ENCODE results near the gene HDAC4.

The HDAC4 gene

DNA sequence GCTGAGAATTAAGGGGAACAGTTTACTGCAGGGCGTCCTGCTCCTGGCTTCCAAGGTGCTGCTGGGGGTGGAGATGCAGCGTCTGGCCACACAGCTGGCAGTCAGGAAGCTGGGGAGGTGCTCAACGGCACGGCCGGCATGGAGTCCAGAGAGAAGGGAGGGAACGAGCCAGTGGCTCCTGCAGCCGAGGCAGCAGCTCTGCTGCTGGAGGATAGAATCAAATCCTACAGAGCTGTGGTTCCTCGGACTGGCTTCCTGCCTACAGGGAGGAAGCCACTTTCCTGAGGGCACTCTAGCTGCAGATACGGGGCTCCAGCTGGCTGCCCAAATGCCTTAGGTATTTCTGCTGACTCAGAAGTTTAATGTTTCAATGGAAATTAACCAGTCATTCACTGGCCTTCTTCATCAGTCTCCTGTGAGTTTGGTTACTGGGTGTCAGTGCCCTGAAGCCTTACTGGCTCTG, 286.7 kb downstream of the HDAC4 start:
- DNase-seq (ENCODE audit: low read depth in 1 of 2, low spot score in 1 of 2), result no peak
- in situ Hi-C loops (cut with HindIII; ENCODE audit: low pct_unique_long_range_greater_than_20kb, low sequenced_read_pairs), result no loop called here
- no peak for TF ChIP-seq JUND (IDR thresholded peaks at IDR 0.05; ENCODE audit: low read depth)

DNA sequence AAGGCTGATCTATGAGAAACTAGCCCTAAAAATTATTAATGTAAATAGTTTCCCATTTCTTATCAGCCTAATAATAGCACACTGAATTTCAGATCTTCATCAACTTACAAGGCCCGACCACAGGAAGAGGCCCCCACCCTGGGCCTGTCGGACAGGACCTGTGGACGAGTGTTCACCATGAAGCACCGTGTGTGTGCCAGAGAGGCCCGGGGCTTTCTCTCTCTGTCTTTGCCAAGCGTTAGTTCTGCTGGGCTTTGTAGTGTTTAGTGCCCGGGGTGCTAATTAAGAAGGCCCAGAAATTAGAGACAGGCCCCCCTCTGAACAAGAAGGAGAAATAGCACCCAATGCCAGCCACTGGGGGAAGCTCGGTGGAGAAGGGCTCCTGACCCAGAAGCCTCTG, 287.2 kb downstream of the HDAC4 start:
- no peak for TF ChIP-seq JUND (IDR thresholded peaks at IDR 0.05; ENCODE audit: low read depth)

DNA sequence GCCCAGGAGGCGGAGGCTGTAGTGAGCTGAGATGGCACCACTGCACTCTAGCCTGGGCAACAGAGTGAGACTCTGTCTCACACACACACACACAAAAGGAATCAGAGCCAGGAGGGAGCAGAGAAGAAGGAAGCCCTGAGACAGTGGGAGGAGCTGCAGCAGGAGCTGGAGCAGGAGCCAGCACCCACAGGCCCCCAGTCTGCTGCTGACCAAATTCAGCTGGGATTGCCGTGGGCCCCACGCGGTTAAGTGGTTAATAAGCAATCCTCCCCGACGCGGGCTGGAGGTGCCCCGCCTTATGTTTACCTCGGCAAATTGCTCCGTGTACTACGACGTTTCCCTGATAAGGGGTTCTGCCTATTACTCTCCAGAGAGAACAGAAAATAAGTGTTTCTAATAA, 287.6 kb downstream of the HDAC4 start:
- no peak for DNase-seq (ENCODE audit: low read depth in 1 of 2, low spot score in 1 of 2)
- TF ChIP-seq JUND (IDR thresholded peaks at IDR 0.05; ENCODE audit: low read depth), result no peak
- in situ Hi-C loops (cut with HindIII; ENCODE audit: low pct_unique_long_range_greater_than_20kb, low sequenced_read_pairs), result no loop called here

More for the DNA sequence above, 287.2 kb downstream of the HDAC4 start:
- DNase-seq (ENCODE audit: low read depth in 1 of 2, low spot score in 1 of 2), result no peak
- in situ Hi-C loops (cut with HindIII; ENCODE audit: low pct_unique_long_range_greater_than_20kb, low sequenced_read_pairs), result no loop called here

DNA sequence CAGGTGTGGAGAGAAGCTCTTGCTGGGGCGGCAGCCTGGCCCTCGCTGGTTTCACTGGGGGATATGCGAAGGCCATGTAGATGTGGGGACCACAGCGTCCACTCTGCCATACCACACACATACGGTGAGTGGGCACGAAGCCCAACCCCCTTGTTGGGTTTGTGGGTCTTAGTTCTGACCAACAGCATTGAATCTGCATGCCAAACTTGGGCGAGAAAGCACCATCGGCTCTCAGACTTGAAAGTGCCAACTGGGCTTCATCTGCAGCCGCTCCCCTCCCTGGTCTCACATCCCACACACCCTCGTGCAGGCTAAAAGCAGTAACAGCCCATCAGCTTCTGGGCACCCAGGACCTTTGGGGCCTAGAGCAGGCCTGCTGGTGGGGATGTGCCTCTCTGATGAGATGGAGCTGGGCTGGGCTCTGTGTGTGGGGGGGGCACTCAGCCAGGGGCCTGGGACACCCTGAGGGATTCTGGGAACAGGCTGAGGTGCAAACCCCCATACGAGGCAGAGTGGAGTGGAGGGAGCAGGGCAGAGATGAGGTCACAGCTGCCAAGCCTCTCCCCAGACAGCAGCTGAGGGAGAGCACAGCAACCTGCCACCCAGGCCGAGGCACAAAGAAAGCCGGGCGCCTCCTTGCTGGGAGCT, 288.6 kb downstream of the HDAC4 start:
- no peak for DNase-seq (ENCODE audit: low read depth in 1 of 2, low spot score in 1 of 2)
- in situ Hi-C loops (cut with HindIII; ENCODE audit: low pct_unique_long_range_greater_than_20kb, low sequenced_read_pairs), result no loop called here
- no peak for TF ChIP-seq JUND (IDR thresholded peaks at IDR 0.05; ENCODE audit: low read depth)

DNA sequence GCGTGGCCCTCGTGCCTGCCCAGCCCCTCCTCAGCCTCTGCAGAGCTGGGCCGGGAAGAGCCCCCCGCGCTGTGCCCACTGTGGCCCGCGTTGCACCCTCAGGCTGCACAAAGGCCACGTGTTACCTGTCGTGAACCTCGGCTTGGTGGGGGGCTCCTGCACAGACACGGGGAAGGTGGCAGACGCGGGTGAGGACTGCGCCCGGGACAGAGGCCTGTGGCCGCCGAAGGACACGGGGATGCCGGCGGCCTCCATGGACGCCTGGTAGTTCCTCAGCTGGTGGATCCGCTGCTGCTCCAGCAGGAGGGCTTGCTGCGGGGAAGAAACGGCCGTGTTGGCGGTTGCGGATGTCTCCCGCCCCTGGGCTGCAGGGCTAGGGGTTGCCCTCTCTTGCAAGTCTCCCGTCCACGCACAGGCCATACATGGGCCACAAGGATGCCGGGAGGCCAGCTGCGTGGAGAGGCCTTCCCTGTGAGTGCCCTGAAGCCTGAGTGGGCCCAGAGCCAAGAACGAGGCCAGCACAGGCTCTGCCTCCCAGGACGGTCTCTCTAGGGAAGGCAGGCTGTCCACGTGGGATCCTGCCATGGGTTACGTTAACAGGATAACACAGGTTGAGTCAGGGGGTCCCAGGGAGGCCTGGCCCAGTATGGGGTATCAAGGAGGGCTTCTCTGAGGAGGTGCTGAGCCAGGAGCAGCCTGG, 289.3 kb downstream of the HDAC4 start:
- no peak for DNase-seq (ENCODE audit: low read depth in 1 of 2, low spot score in 1 of 2)
- no peak for TF ChIP-seq JUND (IDR thresholded peaks at IDR 0.05; ENCODE audit: low read depth)
- in situ Hi-C loops (cut with HindIII; ENCODE audit: low pct_unique_long_range_greater_than_20kb, low sequenced_read_pairs), result no loop called here

DNA sequence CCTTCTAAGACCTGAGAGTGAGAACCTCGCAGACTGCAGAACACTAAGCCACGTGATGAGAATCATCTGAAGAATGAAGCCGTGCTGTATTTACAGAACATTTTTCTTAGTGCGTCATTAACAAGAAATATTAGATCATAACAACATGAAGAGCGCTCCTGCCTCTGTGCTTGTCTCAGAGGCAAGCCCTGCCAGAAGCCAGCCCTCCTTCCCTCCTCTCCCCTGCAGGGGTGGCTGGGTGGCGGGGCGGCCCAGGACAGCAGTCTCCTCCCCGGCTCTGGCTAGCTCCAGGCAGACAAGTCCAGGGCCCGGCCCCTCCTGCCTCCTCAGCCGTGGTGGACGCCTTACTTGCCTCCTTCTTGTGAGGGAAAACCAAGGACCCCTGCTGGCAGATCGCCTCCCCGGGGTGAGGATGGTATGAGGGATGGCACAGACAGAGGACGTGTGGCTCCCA, 290.2 kb downstream of the HDAC4 start:
- in situ Hi-C loops (cut with HindIII; ENCODE audit: low pct_unique_long_range_greater_than_20kb, low sequenced_read_pairs), result no loop called here
- no peak for DNase-seq (ENCODE audit: low read depth in 1 of 2, low spot score in 1 of 2)
- TF ChIP-seq JUND (IDR thresholded peaks at IDR 0.05; ENCODE audit: low read depth), result no peak

DNA sequence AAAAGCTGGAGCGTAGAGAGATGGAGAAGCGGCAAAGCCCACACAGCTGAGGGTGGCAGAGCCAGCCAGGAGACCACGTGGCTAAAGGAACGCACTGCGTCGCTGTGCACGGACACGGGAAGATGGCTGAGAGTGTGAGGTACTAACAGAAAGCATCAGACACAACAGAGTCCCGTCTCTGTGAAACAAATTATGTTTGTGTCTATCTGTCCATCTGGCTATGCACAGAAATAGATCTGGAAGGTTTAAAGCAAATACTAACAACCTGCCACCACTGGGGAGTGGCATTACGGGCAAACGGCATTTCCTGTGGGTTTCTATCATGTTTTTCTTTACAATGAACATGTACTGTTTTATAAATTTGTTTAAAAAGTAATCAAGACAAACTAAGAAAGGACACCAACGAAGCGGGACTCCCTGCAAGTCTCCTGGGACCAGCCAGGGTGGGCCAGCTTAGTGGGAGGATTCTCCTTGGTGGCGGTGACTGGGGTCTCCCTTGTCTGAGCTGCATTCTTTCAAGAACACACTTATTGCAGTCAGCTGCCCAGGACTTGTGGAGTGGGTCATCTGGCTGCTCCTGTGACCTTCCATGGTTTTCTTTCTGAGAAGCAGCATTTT, 290.8 kb downstream of the HDAC4 start:
- no peak for DNase-seq (ENCODE audit: low read depth in 1 of 2, low spot score in 1 of 2)
- in situ Hi-C loops (cut with HindIII; ENCODE audit: low pct_unique_long_range_greater_than_20kb, low sequenced_read_pairs), result no loop called here
- TF ChIP-seq JUND (IDR thresholded peaks at IDR 0.05; ENCODE audit: low read depth), result no peak

DNA sequence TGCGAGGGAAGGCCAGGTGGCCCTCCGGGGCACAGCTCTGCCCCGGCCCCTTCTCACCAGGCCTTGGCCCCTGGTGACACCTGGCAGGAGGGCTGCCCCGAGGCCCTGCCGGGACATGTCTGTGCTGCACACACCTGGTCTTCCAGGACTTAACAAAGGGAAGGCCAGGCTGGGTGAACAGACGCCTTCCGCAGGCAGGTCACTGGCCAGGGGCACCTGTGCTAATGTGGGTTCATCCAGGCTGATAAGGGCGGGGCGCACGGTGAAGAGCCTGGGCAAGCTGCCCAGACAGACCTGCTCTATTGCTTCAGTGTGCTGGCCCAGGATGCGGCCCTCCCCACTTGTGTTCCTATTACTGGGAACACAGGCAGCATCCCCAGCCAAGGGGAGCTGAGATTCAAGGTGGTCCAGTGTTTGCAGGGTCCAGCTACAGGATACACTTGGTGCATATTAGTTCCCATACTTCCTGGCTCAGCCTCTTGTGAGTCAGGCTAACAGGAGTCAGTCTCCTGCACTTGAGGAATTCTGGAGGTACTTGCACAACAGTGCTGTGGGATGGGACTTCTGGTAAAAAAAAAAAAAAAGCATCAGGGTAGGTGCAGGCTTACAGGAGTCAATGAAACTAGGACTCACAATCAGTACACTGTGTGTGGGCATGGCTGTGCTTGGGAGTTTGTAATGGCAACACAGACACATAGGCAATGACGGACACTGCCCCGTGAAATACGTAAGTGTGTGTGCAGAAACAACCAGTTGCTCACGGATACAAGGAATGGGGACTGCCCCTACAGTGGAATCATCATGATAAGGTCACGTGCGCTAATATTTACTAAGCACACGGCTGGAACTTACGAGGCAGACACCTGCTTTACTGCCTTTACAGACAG, 291.5 kb downstream of the HDAC4 start:
- in situ Hi-C loops (cut with HindIII; ENCODE audit: low pct_unique_long_range_greater_than_20kb, low sequenced_read_pairs), result no loop called here
- TF ChIP-seq JUND (IDR thresholded peaks at IDR 0.05; ENCODE audit: low read depth), result no peak
- no peak for DNase-seq (ENCODE audit: low read depth in 1 of 2, low spot score in 1 of 2)

DNA sequence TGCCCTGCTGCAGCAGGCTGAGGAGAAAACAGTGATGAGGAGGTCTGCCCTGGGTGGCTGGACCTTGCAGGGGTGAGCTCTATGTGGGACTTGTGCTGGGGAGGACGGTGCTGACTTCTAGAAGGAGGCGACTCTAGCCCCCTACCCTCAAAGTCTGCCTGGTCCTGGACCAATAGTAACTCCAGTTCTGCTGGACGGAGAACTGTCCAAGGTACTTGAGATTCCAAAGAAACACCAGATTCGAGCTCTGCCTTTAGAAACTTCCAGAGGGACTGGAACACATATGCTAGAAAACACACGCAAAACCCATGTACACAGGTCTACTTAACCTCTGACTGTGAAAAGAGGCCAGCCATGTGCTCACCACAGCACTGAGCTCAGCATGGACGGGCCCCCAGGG, 292.4 kb downstream of the HDAC4 start:
- peak; percentile 25 to 38 for DNase-seq (ENCODE audit: low read depth in 1 of 2, low spot score in 1 of 2)
- in situ Hi-C loops (cut with HindIII; ENCODE audit: low pct_unique_long_range_greater_than_20kb, low sequenced_read_pairs), result no loop called here
- no peak for TF ChIP-seq JUND (IDR thresholded peaks at IDR 0.05; ENCODE audit: low read depth)

DNA sequence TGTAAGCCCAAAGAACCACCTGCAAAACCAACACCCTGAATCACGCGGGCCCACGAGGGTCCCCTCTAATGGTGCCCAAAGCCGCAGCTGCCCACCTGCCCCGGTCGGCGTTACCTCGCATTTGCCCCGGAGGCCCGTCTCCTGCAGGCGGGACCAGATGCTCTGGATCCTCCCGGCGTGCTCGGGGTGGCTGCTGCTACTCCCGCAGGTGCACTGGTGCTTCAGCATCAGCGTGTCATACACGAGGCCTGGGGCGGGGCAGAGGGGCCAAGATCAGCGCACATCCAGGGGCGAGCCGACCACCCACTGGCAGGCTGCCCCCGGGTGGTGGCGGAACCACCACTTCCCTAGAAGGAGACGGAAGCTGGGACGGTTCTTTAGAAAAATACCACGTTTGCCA, 292.9 kb downstream of the HDAC4 start:
- no peak for DNase-seq (ENCODE audit: low read depth in 1 of 2, low spot score in 1 of 2)
- in situ Hi-C loops (cut with HindIII; ENCODE audit: low pct_unique_long_range_greater_than_20kb, low sequenced_read_pairs), result no loop called here
- TF ChIP-seq JUND (IDR thresholded peaks at IDR 0.05; ENCODE audit: low read depth), result no peak

DNA sequence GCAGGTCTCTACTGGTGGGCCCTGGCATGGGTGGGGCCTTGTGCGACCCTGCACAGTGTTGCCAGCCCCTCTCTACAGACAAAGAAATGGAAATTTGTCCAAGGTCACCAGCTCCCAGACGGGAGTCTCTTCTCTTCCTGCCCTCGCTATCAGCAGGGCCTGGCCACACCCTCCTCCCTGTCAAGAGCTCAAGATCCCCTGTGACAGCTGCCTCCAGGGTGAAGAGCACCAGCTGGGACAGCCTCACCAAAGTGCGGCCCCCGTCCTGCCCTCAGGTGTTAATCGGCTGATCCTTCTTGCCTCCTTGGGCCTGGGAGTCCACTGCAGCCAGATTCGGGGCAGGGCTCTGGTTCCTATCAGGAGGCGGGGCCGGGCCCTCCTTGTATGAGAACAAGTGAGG, 293.9 kb downstream of the HDAC4 start:
- no peak for DNase-seq (ENCODE audit: low read depth in 1 of 2, low spot score in 1 of 2)
- TF ChIP-seq JUND (IDR thresholded peaks at IDR 0.05; ENCODE audit: low read depth), result no peak
- in situ Hi-C loops (cut with HindIII; ENCODE audit: low pct_unique_long_range_greater_than_20kb, low sequenced_read_pairs), result no loop called here

DNA sequence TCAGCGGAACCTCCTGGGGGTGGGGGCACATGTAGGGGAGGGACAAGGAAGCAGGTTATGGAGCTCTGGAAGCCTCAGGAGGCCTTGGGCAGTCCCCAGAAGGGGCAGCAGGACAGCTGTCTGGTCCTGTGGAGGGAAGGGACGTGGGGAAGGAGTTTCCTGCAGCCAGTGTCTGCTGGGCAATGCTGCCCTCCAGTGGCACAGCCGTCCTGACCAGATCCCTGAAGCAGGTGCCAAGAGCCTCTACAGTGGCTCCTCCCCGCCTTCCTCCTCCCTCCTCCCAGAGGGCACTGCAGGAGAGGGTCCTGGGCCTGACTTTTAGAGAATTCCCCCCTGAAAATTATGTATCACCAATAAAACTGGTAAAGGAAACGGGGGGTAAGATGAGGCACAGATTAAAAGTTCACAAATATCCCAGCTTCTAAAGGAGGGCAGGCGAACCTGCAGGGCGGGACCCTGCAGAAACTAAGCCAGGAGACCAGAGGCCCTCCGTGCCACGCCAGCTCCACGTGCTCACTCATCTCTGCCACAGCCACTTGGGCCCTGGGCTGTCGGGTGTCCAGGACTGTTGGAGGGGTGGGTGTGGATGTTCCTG, 294.4 kb downstream of the HDAC4 start:
- in situ Hi-C loops (cut with HindIII; ENCODE audit: low pct_unique_long_range_greater_than_20kb, low sequenced_read_pairs), result no loop called here
- DNase-seq (ENCODE audit: low read depth in 1 of 2, low spot score in 1 of 2), result peak; percentile 71 to 88
- TF ChIP-seq JUND (IDR thresholded peaks at IDR 0.05; ENCODE audit: low read depth), result no peak
